BE2C (cell line): ENCODE data around the gene TJP2.

Source experiments
- DNase-seq: peaks from one replicate; pipeline ENCODE4 v3.0.0-alpha.2; 2020
- H3K27me3 ChIP-seq: fragments of 250-450 bp; sonication (Bioruptor Pico); 2 replicates; pipeline ENCODE4 v1.5.1; 2020; ENCODE audit warnings: mild to moderate bottlenecking
- H3K36me3 ChIP-seq: fragments of 250-450 bp; sonication (Bioruptor Pico); 2 replicates; pipeline ENCODE4 v1.5.1; 2020; ENCODE audit warnings: mild to moderate bottlenecking
- H3K4me1 ChIP-seq: fragments of 250-450 bp; sonication (Bioruptor Pico); 2 replicates; pipeline ENCODE4 v1.5.1; 2020
- H3K4me3 ChIP-seq: 2 replicates; pipeline ENCODE4 v1.5.1; 2011; ENCODE audit warnings: low read depth, low read length
- H3K9me3 ChIP-seq: fragments of 250-450 bp; sonication (Bioruptor Pico); 2 replicates; pipeline ENCODE4 v1.5.1; 2020
- CTCF ChIP-seq: IDR thresholded peaks from 2 replicates; pipeline ENCODE4 v1.5.1; 2012; ENCODE audit warnings: mild to moderate bottlenecking, low read depth, low read length

The TJP2 gene

GRCh38 chr9:69248005-69248404, 73.9 kb downstream of the TJP2 start:
- TF ChIP-seq CTCF, result no peak
- Histone ChIP-seq H3K9me3 (no peaks in the 10 kb centered on the region; the same call in 1 of the 2 replicates), H3K27me3 (no peaks in the 10 kb centered on the region), H3K4me3 (no peak overlapping the region), H3K36me3 (peaks cover 24% of the 10 kb centered on the region), H3K4me1 (no peaks in the 10 kb centered on the region)
- DNase-seq, result no peak

GRCh38 chr9:69249337-69249736, 75.3 kb downstream of the TJP2 start:
- no peaks in the 10 kb centered on the region; the same call in 1 of the 2 replicates for H3K9me3 ChIP-seq
- peaks cover 33% of the 10 kb centered on the region for H3K36me3 ChIP-seq

GRCh38 chr9:69250681-69251080, 76.6 kb downstream of the TJP2 start:
- no peaks in the 10 kb centered on the region; the same call in 1 of the 2 replicates for H3K9me3 ChIP-seq
- H3K4me3 ChIP-seq, result no peak overlapping the region
- H3K27me3 ChIP-seq, result no peaks in the 10 kb centered on the region
- no peaks in the 10 kb centered on the region for H3K4me1 ChIP-seq
- peaks cover 35% of the 10 kb centered on the region for H3K36me3 ChIP-seq
- no peak for TF ChIP-seq CTCF
- no peak for DNase-seq

More at GRCh38 chr9:69249337-69249736, 75.3 kb downstream of the TJP2 start:
- TF ChIP-seq CTCF, result no peak
- Histone ChIP-seq H3K27me3 (no peaks in the 10 kb centered on the region), H3K4me1 (no peaks in the 10 kb centered on the region), H3K4me3 (no peak overlapping the region)
- DNase-seq, result no peak

- H3K4me3 ChIP-seq, result no peak overlapping the region
- TF ChIP-seq CTCF, result no peak
- DNase-seq, result no peak
- H3K27me3 ChIP-seq, result no peaks in the 10 kb centered on the region
- no peaks in the 10 kb centered on the region for H3K4me1 ChIP-seq
- H3K36me3 ChIP-seq, result peaks cover 32% of the 10 kb centered on the region
- H3K9me3 ChIP-seq, result no peaks in the 10 kb centered on the region
These were observed 78.4 kb downstream of the TJP2 start for GRCh38 chr9:69252436-69252835.

- Histone ChIP-seq H3K9me3 (no peaks in the 10 kb centered on the region), H3K4me1 (no peaks in the 10 kb centered on the region), H3K27me3 (no peaks in the 10 kb centered on the region), H3K36me3 (peaks cover 27% of the 10 kb centered on the region), H3K4me3 (no peak overlapping the region)
- TF ChIP-seq CTCF, result no peak
- DNase-seq, result no peak
These were observed 79.0 kb downstream of the TJP2 start for GRCh38 chr9:69253057-69253456.

- no peak for TF ChIP-seq CTCF
- no peaks in the 10 kb centered on the region for H3K4me1 ChIP-seq
- H3K36me3 ChIP-seq, result peaks cover 20% of the 10 kb centered on the region
- DNase-seq, result no peak
- no peaks in the 10 kb centered on the region for H3K27me3 ChIP-seq
- H3K4me3 ChIP-seq, result no peak overlapping the region
- H3K9me3 ChIP-seq, result no peaks in the 10 kb centered on the region
These were observed 80.1 kb downstream of the TJP2 start for GRCh38 chr9:69254223-69254622.
